ENCODE results near the gene PLCH2.
A peak's percentile ranks its signal among the peaks of the same experiment; 100 is the strongest.

The PLCH2 gene

GRCh38 chr1:2480236-2480985 is 4.3 kb downstream of the PLCH2 start:
- DNase-seq, result no peak

GRCh38 chr1:2480986-2481364 is 4.9 kb downstream of the PLCH2 start:
- peak; percentile 28 for DNase-seq

GRCh38 chr1:2481885-2482284 is 5.8 kb downstream of the PLCH2 start:
- no peak for DNase-seq

GRCh38 chr1:2482588-2482987 is 6.5 kb downstream of the PLCH2 start:
- DNase-seq, result no peak

GRCh38 chr1:2483026-2483425 is 6.9 kb downstream of the PLCH2 start:
- no peak for DNase-seq

GRCh38 chr1:2483970-2484369 is 7.9 kb downstream of the PLCH2 start:
- no peak for DNase-seq

GRCh38 chr1:2486041-2486440 is 10.0 kb downstream of the PLCH2 start:
- DNase-seq, result no peak

- no peak for DNase-seq
Observed at GRCh38 chr1:2486558-2486957, 10.5 kb downstream of the PLCH2 start.

GRCh38 chr1:2488688-2489087 is 12.6 kb downstream of the PLCH2 start:
- DNase-seq, result no peak

GRCh38 chr1:2489615-2490014 is 13.5 kb downstream of the PLCH2 start:
- no peak for DNase-seq

- no peak for DNase-seq
Observed at GRCh38 chr1:2492091-2492490, 16.0 kb downstream of the PLCH2 start.

GRCh38 chr1:2493218-2493617 is 17.1 kb downstream of the PLCH2 start:
- no peak for DNase-seq

- no peak for DNase-seq
Observed at GRCh38 chr1:2493691-2494322, 17.7 kb downstream of the PLCH2 start.

- no peak for DNase-seq
Observed at GRCh38 chr1:2494323-2494693, 18.2 kb downstream of the PLCH2 start.

GRCh38 chr1:2495026-2495425 is 18.9 kb downstream of the PLCH2 start:
- no peak for DNase-seq

GRCh38 chr1:2495546-2495945 is 19.5 kb downstream of the PLCH2 start:
- no peak for DNase-seq

GRCh38 chr1:2496087-2496622 is 20.1 kb downstream of the PLCH2 start:
- DNase-seq, result no peak

- DNase-seq, result no peak
Observed at GRCh38 chr1:2496746-2497145, 20.7 kb downstream of the PLCH2 start.

GRCh38 chr1:2497891-2498290 is 21.8 kb downstream of the PLCH2 start:
- DNase-seq, result no peak

- no peak for DNase-seq
Observed at GRCh38 chr1:2498648-2499047, 22.6 kb downstream of the PLCH2 start.

GRCh38 chr1:2499260-2499659 is 23.2 kb downstream of the PLCH2 start:
- no peak for DNase-seq

GRCh38 chr1:2499986-2500596 is 24.0 kb downstream of the PLCH2 start:
- DNase-seq, result no peak

- no peak for DNase-seq
Observed at GRCh38 chr1:2501041-2501819, 25.1 kb downstream of the PLCH2 start.

GRCh38 chr1:2501820-2502119 is 25.7 kb downstream of the PLCH2 start:
- no peak for DNase-seq
